Hair follicular keratinocyte (primary cell): ENCODE results near the gene MRPL20. TPM values are rescaled to one million over a fixed set of nuclear protein-coding genes. Genes with fewer than 3 reads are reported as not detected.

Source experiments
- total RNA-seq: library from RNA; depleted of rRNA; stranded (reverse); fragments of >200 nt; gene quantifications from 2 replicates; pipeline ENCODE4 v1.2.3, GENCODE V29; 2015

Gene MRPL20
- total RNA-seq, result 106 and 211 TPM in 2 replicates

DNA sequence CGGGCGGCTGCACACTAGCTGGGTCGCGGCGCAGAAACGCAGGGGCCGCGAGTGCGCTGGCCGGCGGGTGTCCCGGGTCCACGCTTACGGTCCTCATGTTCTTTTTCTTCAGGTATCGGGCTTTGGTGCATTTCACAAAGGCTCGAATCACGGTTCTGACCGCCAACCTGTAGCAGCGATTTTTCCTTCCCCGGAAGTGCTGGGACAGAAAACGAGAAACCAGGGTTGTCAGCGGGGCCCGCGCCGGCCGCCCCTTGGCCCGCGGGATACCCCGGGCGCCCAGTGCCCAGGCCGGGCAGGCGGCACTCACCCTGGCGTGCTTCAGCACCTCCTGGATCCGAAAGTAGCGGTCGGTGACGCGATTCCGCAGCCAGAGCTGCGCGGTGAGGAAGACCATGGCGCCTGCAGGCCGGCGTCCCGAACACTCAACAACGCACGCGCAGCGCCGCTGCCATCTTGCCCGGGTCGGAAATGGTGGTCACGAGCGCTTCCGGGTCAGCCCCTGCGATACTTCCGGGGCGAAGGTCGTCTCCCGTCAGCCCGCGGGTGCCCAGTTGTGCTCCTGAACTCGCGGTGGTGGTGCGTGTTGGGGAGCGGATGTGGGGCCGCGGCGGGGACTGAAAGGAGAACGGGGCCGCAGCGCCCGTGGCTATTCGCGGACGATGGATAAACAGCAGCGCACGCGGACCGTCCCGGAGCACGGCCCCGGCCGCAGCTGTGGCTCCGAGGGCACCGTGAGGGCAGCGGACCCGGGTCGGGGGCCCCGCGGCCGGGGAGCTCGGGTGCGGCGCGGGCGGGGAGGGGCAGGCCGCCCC is at the start of gene MRPL20:
MRPL20 (minus strand) TSS at position 473 of the 815 bp plus-strand sequence; CDS start at position 397, 76 bp downstream.

DNA sequence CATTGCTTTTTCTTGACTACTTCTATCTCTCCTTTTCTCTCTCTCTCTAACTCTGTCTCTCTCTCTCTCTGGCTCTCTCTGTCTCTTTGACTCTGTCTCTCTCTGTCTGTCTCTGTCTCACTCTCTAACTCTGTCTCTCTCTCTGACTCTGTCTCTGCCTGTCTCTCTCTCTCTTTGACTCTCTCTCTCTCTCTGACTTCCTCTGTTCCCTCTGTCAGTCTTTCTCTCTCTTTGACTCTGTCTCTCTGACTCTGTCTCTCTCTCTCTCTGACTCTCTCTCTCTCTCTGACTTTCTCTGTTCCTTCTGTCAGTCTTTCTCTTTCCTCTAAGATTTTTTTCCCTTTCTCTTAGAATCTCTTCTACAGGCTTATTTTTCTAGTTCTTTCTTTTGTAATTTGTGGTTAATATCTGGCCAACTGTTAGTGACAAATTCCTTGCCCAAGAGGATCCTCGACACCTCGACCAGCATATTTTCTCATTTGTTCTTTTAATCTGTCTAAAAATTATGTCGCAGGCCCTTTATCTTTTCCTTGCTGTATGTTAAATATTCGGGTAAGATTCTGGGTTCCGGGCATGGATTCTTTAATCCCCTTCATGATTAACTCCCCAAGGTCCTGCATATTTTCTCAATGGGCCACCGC is 42.1 kb upstream of the MRPL20 start, which contains the start of gene ATAD3C:
ATAD3C (plus strand) TSS at position 591 of the 641 bp plus-strand sequence. CDS start 995 bp downstream, outside the sequence.

DNA sequence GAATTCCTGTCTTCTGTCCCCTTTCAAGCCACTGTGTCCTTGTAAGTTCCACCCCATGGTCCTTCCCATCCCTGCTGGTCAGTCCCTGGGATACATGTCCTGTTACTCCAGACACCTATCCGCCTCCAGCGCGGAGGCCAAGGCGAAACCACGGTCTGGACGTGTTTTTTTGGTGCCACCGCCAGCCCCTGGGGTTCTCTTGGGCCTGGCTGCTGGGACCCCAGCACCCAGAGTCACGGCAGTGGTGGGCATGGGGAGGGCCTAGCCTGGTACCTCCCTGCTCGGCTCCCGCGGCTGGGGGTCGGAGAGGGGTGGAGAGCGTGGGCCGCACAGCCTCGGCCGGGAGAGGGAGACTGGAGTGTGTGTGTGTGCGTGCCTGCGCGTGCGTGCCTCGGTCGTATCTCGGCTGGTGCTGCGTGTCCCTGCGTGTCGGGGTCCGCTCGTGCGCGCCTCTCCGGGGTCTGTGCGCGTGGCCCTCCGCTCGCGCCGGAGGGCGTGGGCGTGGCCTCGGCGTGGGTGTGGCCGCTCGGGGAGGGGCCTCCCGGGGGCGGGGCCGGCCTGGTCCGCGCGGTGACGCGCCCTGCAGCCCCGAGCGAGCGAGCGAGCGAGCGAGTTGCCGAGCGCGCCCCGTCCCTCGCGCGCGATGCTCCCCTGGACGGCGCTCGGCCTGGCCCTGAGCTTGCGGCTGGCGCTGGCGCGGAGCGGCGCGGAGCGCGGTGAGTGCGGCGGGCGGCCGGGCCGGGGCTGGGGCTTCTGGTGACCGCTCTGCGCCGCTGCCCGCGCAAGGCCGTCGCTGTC is 28.2 kb upstream of the MRPL20 start, which contains the start of gene VWA1:
VWA1 (plus strand) TSS at position 585 of the 798 bp plus-strand sequence; CDS start at position 644, 59 bp downstream.

DNA sequence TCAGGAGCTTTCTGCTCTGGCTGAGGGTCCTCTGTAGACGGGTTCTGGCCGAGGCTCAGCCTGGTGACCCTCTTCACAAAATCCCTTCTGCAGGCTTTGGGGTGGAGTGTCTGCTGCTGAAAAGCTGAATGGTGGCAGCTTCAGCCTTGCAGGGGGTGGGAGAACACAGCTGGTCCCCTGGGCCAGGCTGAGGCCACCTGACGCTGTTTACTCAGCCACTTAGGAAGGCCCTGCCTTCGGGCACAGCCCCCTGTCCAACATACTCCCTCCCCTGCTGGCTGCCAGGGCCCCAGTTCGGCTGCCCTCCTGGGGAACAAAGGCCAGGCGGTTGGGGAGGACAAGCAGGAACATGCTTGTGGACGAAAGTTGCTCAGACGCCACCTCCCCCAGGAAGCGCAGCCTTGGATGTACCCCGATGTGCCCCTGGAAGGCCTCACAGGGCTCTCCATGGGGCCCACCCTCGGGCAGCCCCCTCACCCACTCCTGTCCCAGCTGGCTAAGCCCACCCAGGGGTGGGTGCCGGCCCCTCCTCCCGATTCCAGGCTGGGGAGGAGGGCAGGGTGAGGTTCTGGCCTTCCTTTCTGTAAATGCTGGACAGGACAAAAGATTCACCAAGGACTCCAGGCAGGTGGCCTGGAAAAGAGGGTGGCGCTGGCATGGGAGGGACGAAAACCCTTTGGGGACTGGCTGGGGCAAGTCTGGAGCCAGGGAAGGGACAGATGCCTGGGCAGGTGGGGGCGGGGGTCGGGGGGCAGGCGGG is 14.2 kb upstream of the MRPL20 start, which contains the start of gene ANKRD65:
ANKRD65 (minus strand) TSS at position 130 of the 760 bp plus-strand sequence. CDS start 271 bp downstream, outside the sequence.

DNA sequence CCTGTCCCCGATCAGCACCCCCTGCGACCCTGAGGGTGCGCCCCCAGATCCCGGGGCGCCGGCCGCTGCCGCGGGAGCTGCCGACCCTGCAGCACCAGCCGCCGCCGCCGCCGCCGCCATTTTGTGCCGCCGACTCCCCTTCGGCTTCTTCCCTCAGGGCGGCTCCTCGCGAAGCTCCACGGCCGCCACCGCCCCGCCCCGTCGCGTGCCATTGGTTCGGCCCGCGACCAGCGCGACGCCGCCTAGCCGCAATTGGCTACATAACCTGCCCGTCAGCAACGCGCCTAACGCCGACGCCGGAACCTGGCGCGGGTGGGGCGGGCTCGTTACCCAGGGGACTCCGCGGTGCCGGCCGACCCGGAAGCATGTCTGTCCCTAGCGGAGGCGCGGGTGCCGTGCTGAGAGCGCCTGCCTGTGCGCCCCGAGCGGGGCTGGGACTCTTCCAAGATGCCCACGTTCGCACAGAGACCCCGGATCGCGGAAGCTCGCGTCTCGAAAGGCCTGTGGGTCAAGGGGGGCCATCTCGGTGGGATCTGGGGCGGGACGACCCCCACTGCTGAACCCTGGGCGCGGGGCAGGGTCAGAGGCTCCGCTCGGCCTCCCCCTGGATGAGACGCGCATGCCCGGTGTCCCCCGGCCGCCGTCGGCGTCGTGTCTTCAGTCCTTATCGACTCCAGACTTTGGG is 7.8 kb downstream of the MRPL20 start, which contains the start of gene CCNL2:
CCNL2 (minus strand) TSS at position 149 of the 685 bp plus-strand sequence; CDS start at position 120, 29 bp downstream.

DNA sequence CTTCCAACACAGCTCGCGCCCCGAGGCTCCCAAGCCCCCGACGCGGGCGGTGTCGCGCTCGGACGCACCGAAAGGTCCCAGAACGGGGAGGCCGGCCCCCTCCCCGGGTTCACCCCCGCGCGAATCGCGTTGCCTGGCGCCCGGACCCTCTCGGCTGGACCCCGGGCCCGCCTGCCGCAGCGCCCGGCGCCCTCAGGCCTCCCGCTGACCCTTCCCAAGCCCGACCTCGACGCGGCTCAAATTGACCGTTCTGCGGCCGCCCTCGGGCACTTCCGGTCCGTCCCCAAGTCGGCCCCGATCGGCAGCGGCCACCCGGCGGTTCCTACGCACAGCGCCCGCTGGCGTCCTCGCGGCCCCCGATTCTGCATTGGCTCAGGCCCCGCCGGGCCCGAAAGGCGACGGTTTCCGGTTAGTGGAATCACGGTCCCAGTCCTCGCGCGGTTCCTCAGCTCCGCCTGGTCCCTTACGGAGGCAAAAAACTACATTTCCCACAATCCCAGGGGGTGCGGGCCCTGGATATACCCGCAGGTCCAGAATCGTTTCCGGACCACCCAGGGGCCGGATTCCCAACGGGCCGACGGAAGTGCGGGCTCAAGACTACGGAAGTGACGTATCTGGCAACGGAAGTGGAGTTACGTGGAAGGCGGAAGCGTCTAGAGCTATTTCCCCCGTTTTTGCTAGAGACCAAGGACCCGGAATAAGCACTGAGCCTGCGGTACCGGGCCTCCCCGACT is 32.0 kb downstream of the MRPL20 start, which contains the start of gene AURKAIP1:
AURKAIP1 (minus strand) TSS at position 279 of the 734 bp plus-strand sequence. CDS start 451 bp downstream, outside the sequence.

DNA sequence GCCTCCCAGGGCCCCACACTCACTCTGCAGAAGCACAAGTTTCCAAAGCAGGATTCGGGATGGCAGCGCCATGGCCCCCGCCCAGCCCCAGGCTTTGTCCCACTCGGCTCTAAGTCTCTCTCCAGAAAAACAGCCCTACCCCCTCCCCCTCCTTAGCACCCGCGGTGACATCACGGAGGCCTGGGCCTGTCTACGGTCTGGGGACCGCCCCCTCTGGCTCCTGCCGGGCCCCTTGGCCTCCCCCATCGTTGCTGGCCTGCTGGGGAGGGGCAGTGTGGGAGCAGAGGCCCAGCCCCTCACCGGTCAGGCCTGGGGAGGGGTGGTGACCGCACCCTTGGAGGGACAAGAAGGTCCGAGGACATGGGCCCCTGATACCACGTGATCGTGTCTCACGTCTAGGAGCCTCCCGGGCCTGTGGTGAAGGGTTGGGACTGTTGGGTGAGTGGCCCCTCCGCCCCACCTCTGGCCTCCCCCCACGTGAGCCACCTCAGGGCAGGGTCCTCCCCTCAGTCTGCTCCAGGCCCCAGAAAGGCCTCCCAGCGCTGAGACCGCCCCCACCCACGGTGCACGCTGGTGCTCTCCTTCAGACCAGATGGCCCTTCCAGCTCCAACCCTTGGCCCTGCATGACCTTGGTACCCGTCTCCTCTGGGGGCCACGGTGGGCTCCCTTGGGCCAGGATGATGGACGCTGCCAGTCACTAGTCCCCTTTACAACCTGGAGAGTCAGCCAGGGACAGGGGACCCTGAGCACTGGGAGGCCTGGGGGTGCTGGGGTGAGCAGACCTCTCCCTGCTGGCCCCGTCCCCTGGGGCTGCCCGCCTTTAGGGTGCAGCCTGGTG is 48.4 kb downstream of the MRPL20 start, which contains the start of gene MXRA8:
MXRA8 (minus strand) TSS at position 123 of the 839 bp plus-strand sequence; CDS start at position 72, 51 bp downstream.

Other genes starting within 250 kb of the MRPL20 start
- gene TTLL10, start 233.4 kb downstream of the MRPL20 start, total RNA-seq, result not detected in 2 replicates
- not detected in 2 replicates for gene TNFRSF18, start 200.7 kb downstream of the MRPL20 start, total RNA-seq
- not detected in 2 replicates for gene TNFRSF4, start 193.1 kb downstream of the MRPL20 start, total RNA-seq
- 146 and 147 TPM in 2 replicates for gene SDF4, start 175.3 kb downstream of the MRPL20 start, total RNA-seq
- gene B3GALT6, start 175.1 kb downstream of the MRPL20 start, total RNA-seq, result 20.5 and 27.3 TPM in 2 replicates
- 1.5 TPM in 1 of 2 replicates, not detected in the other for gene C1QTNF12, start 160.6 kb downstream of the MRPL20 start, total RNA-seq
- gene UBE2J2, start 133.4 kb downstream of the MRPL20 start, total RNA-seq, result 28.3 and 55.2 TPM in 2 replicates
- gene SCNN1D, start 126.9 kb downstream of the MRPL20 start, total RNA-seq, result 0.08 and 0.16 TPM in 2 replicates
- 17.6 and 25.7 TPM in 2 replicates for gene ACAP3, start 99.4 kb downstream of the MRPL20 start, total RNA-seq
- gene PUSL1, start 98.7 kb downstream of the MRPL20 start, total RNA-seq, result 41.2 and 61.1 TPM in 2 replicates
- gene INTS11, start 82.6 kb downstream of the MRPL20 start, total RNA-seq, result 78.0 and 80.0 TPM in 2 replicates
- 29.1 and 32.2 TPM in 2 replicates for gene CPTP, start 82.5 kb downstream of the MRPL20 start, total RNA-seq
- gene TAS1R3, start 76.0 kb downstream of the MRPL20 start, total RNA-seq, result under 0.01 TPM in 1 of 2 replicates, not detected in the other
- gene DVL1, start 57.9 kb downstream of the MRPL20 start, total RNA-seq, result 109 and 156 TPM in 2 replicates
- 0.39 and 2.0 TPM in 2 replicates for gene MXRA8, start 48.7 kb downstream of the MRPL20 start, total RNA-seq
- 170 and 228 TPM in 2 replicates for gene AURKAIP1, start 32.1 kb downstream of the MRPL20 start, total RNA-seq
- gene CCNL2, start 8.0 kb downstream of the MRPL20 start, total RNA-seq, result 39.0 and 54.7 TPM in 2 replicates
- gene ANKRD65, start 14.0 kb upstream of the MRPL20 start, total RNA-seq, result 4.9 and 5.8 TPM in 2 replicates
- 7.6 and 12.5 TPM in 2 replicates for gene VWA1, start 28.4 kb upstream of the MRPL20 start, total RNA-seq
- not detected in 2 replicates for gene ATAD3C, start 42.4 kb upstream of the MRPL20 start, total RNA-seq
- gene ATAD3B, start 64.5 kb upstream of the MRPL20 start, total RNA-seq, result 15.9 and 49.1 TPM in 2 replicates
- gene ATAD3A, start 104.9 kb upstream of the MRPL20 start, total RNA-seq, result 40.2 and 78.4 TPM in 2 replicates
- not detected in 2 replicates for gene TMEM240, start 133.3 kb upstream of the MRPL20 start, total RNA-seq
- 130 and 156 TPM in 2 replicates for gene SSU72, start 167.6 kb upstream of the MRPL20 start, total RNA-seq
- gene FNDC10, start 192.8 kb upstream of the MRPL20 start, total RNA-seq, result 3.5 and 4.7 TPM in 2 replicates
- gene MIB2, start 208.2 kb upstream of the MRPL20 start, total RNA-seq, result 24.0 and 45.4 TPM in 2 replicates
- 0.08 and 3.7 TPM in 2 replicates for gene MMP23B, start 224.9 kb upstream of the MRPL20 start, total RNA-seq